WTC11 (cell line): ENCODE measurements around the gene LAMA3. TPM values are rescaled to one million over a fixed set of nuclear protein-coding genes. Genes with fewer than 3 reads are reported as not detected.

ENCODE experiments used
- ATAC-seq: fragments of 200-7000 bp; cut with Tn5 transposase; 2 replicates; pipeline ENCODE4 v1.10.0; 2021; ENCODE audit warnings: mild to moderate bottlenecking, moderate library complexity
- CTCF ChIA-PET: fragments of 300-600 bp; sonication (Branson Sonifier 250); formaldehyde crosslinking; loops from one replicate; lab custom pipeline; 2021; ENCODE audit warnings: antibody characterized with exemption; lab: Charles Lee
- POLR2A ChIA-PET: fragments of 350-600 bp; sonication (Branson Sonifier 250); formaldehyde crosslinking; loops from one replicate; lab custom pipeline; 2021; ENCODE audit warnings: antibody characterized with exemption; lab: Charles Lee
- DNase-seq: peaks from one replicate; pipeline ENCODE4 v3.0.0; 2021; ENCODE audit warnings: low spot score
- H3K27ac Mint-ChIP-seq: 2 replicates; pipeline ENCODE4 v1.8.0; 2021; ENCODE audit warnings: mixed read lengths
- H3K27me3 Mint-ChIP-seq: 2 replicates; pipeline ENCODE4 v1.8.0; 2021; ENCODE audit warnings: low read depth, mild to moderate bottlenecking, moderate library complexity, mixed read lengths
- H3K36me3 Mint-ChIP-seq: 2 replicates; pipeline ENCODE4 v1.8.0; 2021; ENCODE audit warnings: mixed read lengths
- H3K4me1 Mint-ChIP-seq: 2 replicates; pipeline ENCODE4 v1.8.0; 2022; ENCODE audit warnings: mixed read lengths
- H3K4me3 Mint-ChIP-seq: 2 replicates; pipeline ENCODE4 v1.8.0; 2021; ENCODE audit warnings: mild to moderate bottlenecking, moderate library complexity, mixed read lengths
- H3K9me3 Mint-ChIP-seq: 2 replicates; pipeline ENCODE4 v1.8.0; 2021; ENCODE audit warnings: mixed read lengths
- ATF1 ChIP-seq: sonication (generic); formaldehyde crosslinking; IDR thresholded peaks from 2 replicates; pipeline ENCODE4 v1.8.1; 2023; ENCODE audit warnings: mild to moderate bottlenecking, moderate library complexity, missing genetic modification reagents
- CDX4 ChIP-seq: fragments of 250-450 bp; sonication (Bioruptor Pico); IDR thresholded peaks from 2 replicates; pipeline ENCODE4 v1.9.0; 2021; ENCODE audit warnings: moderate library complexity, mild to moderate bottlenecking, inconsistent platforms, borderline replicate concordance
- CTCF ChIP-seq: fragments of 200-600 bp; IDR thresholded peaks from 2 replicates; pipeline ENCODE4 v1.8.0; 2022; ENCODE audit warnings: antibody characterized with exemption
- E2F1 ChIP-seq: sonication (generic); formaldehyde crosslinking; IDR thresholded peaks from 2 replicates; pipeline ENCODE4 v1.8.0; 2022; ENCODE audit warnings: mild to moderate bottlenecking, missing genetic modification reagents
- E2F5 ChIP-seq: sonication (generic); formaldehyde crosslinking; IDR thresholded peaks from 2 replicates; pipeline ENCODE4 v1.8.1; 2022; ENCODE audit warnings: mild to moderate bottlenecking, moderate library complexity, missing genetic modification reagents
- EMX1 ChIP-seq: fragments of 250-450 bp; sonication (Bioruptor Pico); IDR thresholded peaks from 2 replicates; pipeline ENCODE4 v1.8.0; 2021; ENCODE audit warnings: mild to moderate bottlenecking
- FOXP1 ChIP-seq: sonication (generic); formaldehyde crosslinking; IDR thresholded peaks from 2 replicates; pipeline ENCODE4 v1.8.0; 2022; ENCODE audit warnings: missing genetic modification reagents, mild to moderate bottlenecking, moderate library complexity, borderline replicate concordance
- GABPB1 ChIP-seq: sonication (generic); formaldehyde crosslinking; IDR thresholded peaks from 2 replicates; pipeline ENCODE4 v1.8.1; 2023; ENCODE audit warnings: mild to moderate bottlenecking, missing genetic modification reagents
- GRHL2 ChIP-seq: fragments of 250-450 bp; sonication (Bioruptor Pico); IDR thresholded peaks from 2 replicates; pipeline ENCODE4 v1.8.0; 2022; ENCODE audit warnings: mild to moderate bottlenecking, moderate library complexity; ENCODE audit not compliant: insufficient replicate concordance, severe bottlenecking
- JAZF1 ChIP-seq: fragments of 250-450 bp; sonication (Bioruptor Pico); IDR thresholded peaks from 2 replicates; pipeline ENCODE4 v1.9.0; 2021; ENCODE audit warnings: moderate library complexity, mild to moderate bottlenecking, inconsistent platforms
- JUN ChIP-seq: sonication (generic); formaldehyde crosslinking; IDR thresholded peaks from 2 replicates; pipeline ENCODE4 v1.8.0; 2023; ENCODE audit warnings: mild to moderate bottlenecking, missing genetic modification reagents
- MAX ChIP-seq: sonication (generic); formaldehyde crosslinking; IDR thresholded peaks from 2 replicates; pipeline ENCODE4 v1.8.0; 2022; ENCODE audit warnings: mild to moderate bottlenecking, missing genetic modification reagents
- MXD4 ChIP-seq: fragments of 250-450 bp; sonication (Bioruptor Pico); IDR thresholded peaks from 2 replicates; pipeline ENCODE4 v1.8.0; 2021; ENCODE audit warnings: mild to moderate bottlenecking, moderate library complexity, borderline replicate concordance
- NFE2L1 ChIP-seq: sonication (generic); formaldehyde crosslinking; IDR thresholded peaks from 2 replicates; pipeline ENCODE4 v1.8.1; 2023; ENCODE audit warnings: missing genetic modification reagents
- PREB ChIP-seq: sonication (generic); formaldehyde crosslinking; IDR thresholded peaks from 2 replicates; pipeline ENCODE4 v1.8.1; 2022; ENCODE audit warnings: mild to moderate bottlenecking, missing genetic modification reagents, moderate library complexity, borderline replicate concordance
- TEAD4 ChIP-seq: sonication (generic); formaldehyde crosslinking; IDR thresholded peaks from 2 replicates; pipeline ENCODE4 v1.8.0; 2022; ENCODE audit warnings: mild to moderate bottlenecking, missing genetic modification reagents
- ZMAT4 ChIP-seq: fragments of 250-450 bp; sonication (Bioruptor Pico); IDR thresholded peaks from 2 replicates; pipeline ENCODE4 v1.9.0; 2021; ENCODE audit warnings: mild to moderate bottlenecking
- ZNF138 ChIP-seq: sonication (generic); formaldehyde crosslinking; conservative IDR thresholded peaks from 2 replicates; pipeline ENCODE4 v1.8.1; 2022; ENCODE audit warnings: mild to moderate bottlenecking, moderate library complexity, missing genetic modification reagents
- ZNF263 ChIP-seq: sonication (generic); formaldehyde crosslinking; IDR thresholded peaks from 2 replicates; pipeline ENCODE4 v1.8.1; 2022; ENCODE audit warnings: low read depth, mild to moderate bottlenecking, moderate library complexity, missing genetic modification reagents
- ZNF416 ChIP-seq: fragments of 250-450 bp; sonication (Bioruptor Pico); IDR thresholded peaks from 2 replicates; pipeline ENCODE4 v1.9.0; 2021; ENCODE audit warnings: mild to moderate bottlenecking, inconsistent platforms
- ZNF532 ChIP-seq: fragments of 250-450 bp; sonication (Bioruptor Pico); IDR thresholded peaks from 2 replicates; pipeline ENCODE4 v1.9.0; 2021; ENCODE audit warnings: mild to moderate bottlenecking, borderline replicate concordance
- ZNF671 ChIP-seq: fragments of 250-450 bp; sonication (Bioruptor Pico); IDR thresholded peaks from 2 replicates; pipeline ENCODE4 v1.8.0; 2021; ENCODE audit warnings: mild to moderate bottlenecking
- total RNA-seq: library from RNA; stranded (reverse); gene quantifications from 3 replicates; pipeline ENCODE4 v1.2.3, GENCODE V29; 2021

The LAMA3 gene
- total RNA-seq, 1 experiment from 2014 or later: 0.83 TPM

- no peaks in the 10 kb centered on the region for H3K36me3 Mint-ChIP-seq
- CTCF ChIA-PET: no interaction called here
- no peaks in the 10 kb centered on the region; the same call in 1 of the 2 replicates for H3K27me3 Mint-ChIP-seq
- TF ChIP-seq E2F1 (CRISPR knock-in tag): no peak
- no peak for TF ChIP-seq NFE2L1
- TF ChIP-seq, all 79 proteins: peak for 0
- ATAC-seq (no peak), DNase-seq (no peak)
- H3K27ac Mint-ChIP-seq: no peak overlapping the region
- H3K9me3 Mint-ChIP-seq: peaks cover 4% of the 10 kb centered on the region; the same call in 1 of the 2 replicates
- H3K4me1 Mint-ChIP-seq: peaks cover 20% of the 10 kb centered on the region
- POLR2A ChIA-PET: no interaction called here
- no peak overlapping the region for H3K4me3 Mint-ChIP-seq
These were observed 167.4 kb downstream of the LAMA3 start for GRCh38 chr18:23856466-23857163.

GRCh38 chr18:23857164-23857552 is 167.9 kb downstream of the LAMA3 start:
- POLR2A ChIA-PET: no interaction called here
- Mint-ChIP-seq H3K36me3 (no peaks in the 10 kb centered on the region), H3K9me3 (peaks cover 4% of the 10 kb centered on the region; the same call in 1 of the 2 replicates), H3K27ac (no peak overlapping the region), H3K4me3 (no peak overlapping the region), H3K4me1 (peaks cover 26% of the 10 kb centered on the region), H3K27me3 (no peaks in the 10 kb centered on the region; the same call in 1 of the 2 replicates)
- no peak for DNase-seq
- CTCF ChIA-PET: no interaction called here
- no peak for ATAC-seq
- TF ChIP-seq EMX1 (CRISPR knock-in tag) (no peak), ATF1 (CRISPR knock-in tag) (no peak), PREB (CRISPR knock-in tag) (no peak), TEAD4 (CRISPR knock-in tag) (no peak), ZNF416 (CRISPR knock-in tag) (no peak), ZMAT4 (CRISPR knock-in tag) (no peak), CDX4 (CRISPR knock-in tag) (no peak), ZNF138 (CRISPR knock-in tag) (no peak), GRHL2 (CRISPR knock-in tag) (no peak), JAZF1 (CRISPR knock-in tag) (no peak), MXD4 (CRISPR knock-in tag) (no peak), MAX (CRISPR knock-in tag) (no peak), FOXP1 (CRISPR knock-in tag) (no peak), GABPB1 (no peak), JUN (CRISPR knock-in tag) (no peak), ZNF263 (CRISPR knock-in tag) (no peak), ZNF671 (CRISPR knock-in tag) (no peak), E2F5 (CRISPR knock-in tag) (no peak), ZNF532 (CRISPR knock-in tag) (no peak), CTCF (no peak)
